Panc1 (cell line): Measurements from ENCODE around the gene GALNT10. TPM values are rescaled to one million over a fixed set of nuclear protein-coding genes. Genes with fewer than 3 reads are reported as not detected.

ENCODE experiments used
- ATAC-seq: fragments of 200-7000 bp; cut with Tn5 transposase; 2 replicates; pipeline ENCODE4 v1.9.1; 2020; ENCODE audit warnings: mild to moderate bottlenecking, moderate library complexity
- BruUV-seq: library from RNA; stranded (reverse); fragments of 400-500 nt; replicated peaks from 2 replicates; lab custom pipeline; 2021; lab: Mats Ljungman, UMichigan
- CTCF ChIA-PET: fragments of 300-600 bp; sonication (Branson Sonifier 250); formaldehyde crosslinking; loops from one replicate; lab custom pipeline; 2022; ENCODE audit warnings: antibody characterized with exemption; lab: Charles Lee
- POLR2A ChIA-PET: fragments of 300-600 bp; sonication (Branson Sonifier 250); formaldehyde crosslinking; loops from one replicate; lab custom pipeline; 2022; ENCODE audit warnings: antibody characterized with exemption; lab: Charles Lee
- DNase-seq: peaks from one replicate; pipeline ENCODE4 v3.0.0-alpha.2; 2010; ENCODE audit warnings: low read depth, low spot score
- H3K27ac ChIP-seq: 2 replicates; pipeline ENCODE4 v1.5.1; 2011; ENCODE audit warnings: mild to moderate bottlenecking, low read length, inconsistent platforms
- H3K27me3 ChIP-seq: fragments of 200-500 bp; sonication (Bioruptor generic); 2 replicates; pipeline ENCODE4 v1.6.0; 2014; ENCODE audit warnings: low read length, inconsistent platforms; ENCODE audit not compliant: control insufficient read depth, insufficient read depth
- H3K36me3 ChIP-seq: fragments of 200-500 bp; sonication (Bioruptor generic); 2 replicates; pipeline ENCODE4 v1.5.1; 2014; ENCODE audit warnings: inconsistent platforms, mild to moderate bottlenecking, low read length, moderate library complexity; ENCODE audit not compliant: control insufficient read depth, insufficient read depth
- H3K4me1 ChIP-seq: 2 replicates; pipeline ENCODE4 v1.5.1; 2011; ENCODE audit warnings: inconsistent platforms, mild to moderate bottlenecking, low read length, moderate library complexity; ENCODE audit not compliant: control insufficient read depth, insufficient read depth
- H3K4me3 ChIP-seq, 2 experiments: 2 replicates each; pipeline ENCODE4 v1.5.1; 2011 to 2012; ENCODE audit warnings: low read depth in 2 of 2, low read length in 2 of 2, mild to moderate bottlenecking in 2 of 2, inconsistent platforms in 1 of 2, moderate library complexity in 1 of 2
- H3K9me3 ChIP-seq: fragments of 200-500 bp; sonication (Bioruptor generic); 2 replicates; pipeline ENCODE4 v1.5.1; 2014; ENCODE audit warnings: low read depth, mild to moderate bottlenecking, inconsistent platforms, low read length, moderate library complexity; ENCODE audit not compliant: control insufficient read depth, insufficient read depth
- POLR2AphosphoS5 ChIP-seq: IDR thresholded peaks from 2 replicates; pipeline ENCODE4 v1.6.1; 2012; ENCODE audit warnings: mild to moderate bottlenecking, low read depth, low read length, moderate library complexity
- REST ChIP-seq, 2 experiments: IDR thresholded peaks; 2 replicates each; pipeline ENCODE4 v1.6.1; 2011 to 2012; ENCODE audit warnings: low read depth in 2 of 2, control low read depth in 1 of 2, low read length in 1 of 2, mild to moderate bottlenecking in 1 of 2, moderate library complexity in 1 of 2; ENCODE audit not compliant: insufficient read depth in 1 of 2
- SIN3A ChIP-seq: IDR thresholded peaks from 2 replicates; pipeline ENCODE4 v1.6.1; 2012; ENCODE audit warnings: low read depth, mild to moderate bottlenecking, low read length, moderate library complexity, borderline replicate concordance; ENCODE audit not compliant: insufficient read depth
- TCF7L2 ChIP-seq: IDR thresholded peaks from 2 replicates; pipeline ENCODE4 v1.6.1; 2011; ENCODE audit warnings: mild to moderate bottlenecking, low read depth, low read length, inconsistent platforms
- in situ Hi-C: cut with HindIII; loops from 2 replicates; pipeline ENCODE4 v1.10.0; 2016; ENCODE audit warnings: low sequenced_read_pairs, low pct_unique_long_range_greater_than_20kb
- intact Hi-C: fragments of 100-400 bp; cut with micrococcal nuclease; formaldehyde crosslinking; loops from one replicate; pipeline ENCODE4 v1.10.0; 2022; ENCODE audit not compliant: unreplicated experiment
- total RNA-seq: library from RNA; stranded (reverse); gene quantifications from one replicate; pipeline ENCODE4 v1.2.1, GENCODE V29; 2021; ENCODE audit not compliant: unreplicated experiment
- TF ChIP-seq, protein P1 (sequence below): fragments of 450-650 bp; IDR thresholded peaks from 2 replicates; pipeline ENCODE4 v1.5.1; 2017; ENCODE audit warnings: mild to moderate bottlenecking

The GALNT10 gene
- total RNA-seq, 1 experiment from 2014 or later = 50.5 TPM

GRCh38 chr5:154341620-154342019 lies 151.1 kb downstream of the GALNT10 start:
- ATAC-seq = no peak
- intact Hi-C loops = no loop called here
- ChIA-PET POLR2A (no interaction called here), CTCF (no interaction called here)
- Histone ChIP-seq H3K4me1 (no peaks in the 10 kb centered on the region; the same call in 1 of the 2 replicates), H3K9me3 (no peaks in the 10 kb centered on the region), H3K4me3 (no peak overlapping the region), H3K27me3 (no peaks in the 10 kb centered on the region), H3K27ac (no peak overlapping the region), H3K36me3 (no peaks in the 10 kb centered on the region)
- no TSS peak for BruUV-seq
- in situ Hi-C loops = no loop called here
- DNase-seq = no peak
- TF ChIP-seq REST (IDR thresholded peaks at IDR 0.05; ENCODE audit: insufficient read depth in 1 of 2, low read depth in 2 of 2, low read length in 1 of 2) (no peak), TCF7L2 (no peak), SIN3A (no peak), POLR2AphosphoS5 (no peak)
- TF ChIP-seq, protein P1, sequence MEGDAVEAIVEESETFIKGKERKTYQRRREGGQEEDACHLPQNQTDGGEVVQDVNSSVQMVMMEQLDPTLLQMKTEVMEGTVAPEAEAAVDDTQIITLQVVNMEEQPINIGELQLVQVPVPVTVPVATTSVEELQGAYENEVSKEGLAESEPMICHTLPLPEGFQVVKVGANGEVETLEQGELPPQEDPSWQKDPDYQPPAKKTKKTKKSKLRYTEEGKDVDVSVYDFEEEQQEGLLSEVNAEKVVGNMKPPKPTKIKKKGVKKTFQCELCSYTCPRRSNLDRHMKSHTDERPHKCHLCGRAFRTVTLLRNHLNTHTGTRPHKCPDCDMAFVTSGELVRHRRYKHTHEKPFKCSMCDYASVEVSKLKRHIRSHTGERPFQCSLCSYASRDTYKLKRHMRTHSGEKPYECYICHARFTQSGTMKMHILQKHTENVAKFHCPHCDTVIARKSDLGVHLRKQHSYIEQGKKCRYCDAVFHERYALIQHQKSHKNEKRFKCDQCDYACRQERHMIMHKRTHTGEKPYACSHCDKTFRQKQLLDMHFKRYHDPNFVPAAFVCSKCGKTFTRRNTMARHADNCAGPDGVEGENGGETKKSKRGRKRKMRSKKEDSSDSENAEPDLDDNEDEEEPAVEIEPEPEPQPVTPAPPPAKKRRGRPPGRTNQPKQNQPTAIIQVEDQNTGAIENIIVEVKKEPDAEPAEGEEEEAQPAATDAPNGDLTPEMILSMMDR = no peak

- Histone ChIP-seq H3K27me3 (no peaks in the 10 kb centered on the region), H3K27ac (no peak overlapping the region), H3K4me1 (no peaks in the 10 kb centered on the region; the same call in 1 of the 2 replicates), H3K36me3 (no peaks in the 10 kb centered on the region), H3K9me3 (no peaks in the 10 kb centered on the region), H3K4me3 (no peak overlapping the region)
- DNase-seq (no peak), ATAC-seq (no peak)
- in situ Hi-C loops (no loop called here), intact Hi-C loops (no loop called here)
- ChIA-PET CTCF (no interaction called here), POLR2A (no interaction called here)
- TF ChIP-seq, protein P1 = no peak
- no peak for TF ChIP-seq REST (IDR thresholded peaks at IDR 0.05; ENCODE audit: insufficient read depth in 1 of 2, low read depth in 2 of 2, low read length in 1 of 2)
- TF ChIP-seq POLR2AphosphoS5 = no peak
- TF ChIP-seq SIN3A = no peak
- TF ChIP-seq TCF7L2 = no peak
- no TSS peak for BruUV-seq
Observed at GRCh38 chr5:154342211-154342610, 151.7 kb downstream of the GALNT10 start.
